Keratinocyte (primary cell): ENCODE measurements around the gene PILRB.

Source experiments
- CTCF ChIP-seq, 3 experiments: IDR thresholded peaks in 1 of 3; conservative IDR thresholded peaks in 1 of 3; optimal IDR thresholded peaks in 1 of 3; 2 replicates in 2 of 3; 3 replicates in 1 of 3; pipeline versions ENCODE3 to v1.5.1; 2011; ENCODE audit warnings: low read length in 3 of 3, mild to moderate bottlenecking in 3 of 3, moderate library complexity in 2 of 3, control low read depth in 1 of 3, inconsistent platforms in 1 of 3; ENCODE audit not compliant: insufficient read depth in 2 of 3; ENCODE audit errors: extremely low read depth in 1 of 3
- EZH2 ChIP-seq: IDR thresholded peaks from one replicate; pipeline ENCODE4 v1.6.1; 2012; ENCODE audit warnings: inconsistent platforms, mild to moderate bottlenecking, low read length, moderate library complexity

- TF ChIP-seq CTCF (optimal IDR thresholded peaks at IDR 0.05 in 1 of 3, IDR thresholded peaks at IDR 0.05 in 1 of 3, conservative IDR thresholded peaks at IDR 0.05 in 1 of 3; ENCODE audit: extremely low read depth in 1 of 3, insufficient read depth in 2 of 3, low read length in 3 of 3) (no peak), EZH2 (no peak)
Measured at GRCh38 chr7:100342765-100343164, 15.2 kb upstream of the PILRB start.
